Peyer's patch (tissue), 4 donors: ENCODE measurements around the gene CUEDC2. TPM values are rescaled to one million over a fixed set of nuclear protein-coding genes. Genes with fewer than 3 reads are reported as not detected.

Source experiments
- DNase-seq, 3 donors: peaks; one replicate each; pipeline ENCODE4 v3.0.0-alpha.2; 2017 to 2019
- H3K27ac ChIP-seq, 4 donors: fragments of 200-600 bp; sonication (generic); one replicate each; pipeline ENCODE4 v1.5.1; 2016 to 2019
- H3K27me3 ChIP-seq, 2 donors: fragments of 200-600 bp; sonication (generic); one replicate each; pipeline ENCODE4 v1.5.1; 2019
- H3K36me3 ChIP-seq, 3 donors: fragments of 200-600 bp; sonication (generic); one replicate each; pipeline ENCODE4 v1.5.1; 2016 to 2019
- H3K4me1 ChIP-seq, 4 donors: fragments of 200-600 bp; sonication (generic); one replicate each; pipeline ENCODE4 v1.5.1; 2016 to 2019
- H3K4me3 ChIP-seq, 4 donors: fragments of 200-600 bp; sonication (generic); 1 replicate in 3 of 4; 2 replicates in 1 of 4; pipeline ENCODE4 v1.5.1; 2016 to 2019; ENCODE audit warnings: mild to moderate bottlenecking in 1 of 4
- H3K9me3 ChIP-seq, 4 donors: fragments of 200-600 bp; sonication (generic); one replicate each; pipeline ENCODE4 v1.5.1; 2016 to 2019; ENCODE audit warnings: mild to moderate bottlenecking in 1 of 4
- CTCF ChIP-seq, 6 experiments: fragments of 450-650 bp in 4 of 6; fragments of 200-600 bp in 2 of 6; sonication (generic) in 1 of 6; IDR thresholded peaks; one replicate each; pipeline ENCODE4 v1.5.1; 2017 to 2019; ENCODE audit warnings: antibody characterized with exemption in 6 of 6, mild to moderate bottlenecking in 3 of 6, moderate library complexity in 1 of 6
- POLR2A ChIP-seq, 2 donors: fragments of 450-650 bp; IDR thresholded peaks; one replicate each; pipeline ENCODE4 v1.5.1; 2017; ENCODE audit warnings: antibody characterized with exemption in 2 of 2, mild to moderate bottlenecking in 2 of 2, moderate library complexity in 2 of 2
- total RNA-seq, 4 donors: library from RNA; depleted of rRNA; stranded (reverse); fragments of >200 nt; gene quantifications; one replicate each; pipeline ENCODE4 v1.1.0, GENCODE V29; 2016

CUEDC2 gene
- total RNA-seq, 4 donors from 2014 or later: 8.9 to 56.9 (median 29.3) TPM

DNA sequence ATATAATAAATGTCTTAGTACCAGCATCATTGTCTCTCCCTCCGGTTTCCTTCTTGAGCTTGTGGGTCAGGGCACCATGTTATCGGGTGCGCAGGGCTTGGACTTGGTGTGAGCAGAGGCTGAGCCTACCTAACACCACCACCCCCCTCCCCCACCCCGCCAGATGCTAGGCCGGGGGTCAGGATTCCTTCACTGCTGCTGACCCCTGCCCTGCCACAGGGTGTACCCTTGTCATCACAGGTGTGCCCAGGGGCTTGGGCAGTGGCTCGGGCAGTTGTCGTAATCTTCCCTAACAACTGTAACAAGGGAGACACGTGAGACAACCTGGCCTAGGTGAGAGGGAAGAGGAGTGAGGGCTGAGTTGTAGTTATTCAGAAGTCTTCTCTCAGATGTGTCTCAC, 49.5 kb downstream of the CUEDC2 start:
- H3K9me3 ChIP-seq: no peaks in the 10 kb centered on the region
- no peak overlapping the region for H3K27ac ChIP-seq
- DNase-seq: no peak
- H3K4me3 ChIP-seq: no peak overlapping the region
- peaks cover 0 to 53% (median 0%) of the 10 kb centered on the region in 3 donors for H3K36me3 ChIP-seq
- TF ChIP-seq POLR2A (IDR thresholded peaks at IDR 0.05) (no peak), CTCF (IDR thresholded peaks at IDR 0.05) (no peak)
- no peaks in the 10 kb centered on the region for H3K4me1 ChIP-seq
- H3K27me3 ChIP-seq: no peaks in the 10 kb centered on the region

DNA sequence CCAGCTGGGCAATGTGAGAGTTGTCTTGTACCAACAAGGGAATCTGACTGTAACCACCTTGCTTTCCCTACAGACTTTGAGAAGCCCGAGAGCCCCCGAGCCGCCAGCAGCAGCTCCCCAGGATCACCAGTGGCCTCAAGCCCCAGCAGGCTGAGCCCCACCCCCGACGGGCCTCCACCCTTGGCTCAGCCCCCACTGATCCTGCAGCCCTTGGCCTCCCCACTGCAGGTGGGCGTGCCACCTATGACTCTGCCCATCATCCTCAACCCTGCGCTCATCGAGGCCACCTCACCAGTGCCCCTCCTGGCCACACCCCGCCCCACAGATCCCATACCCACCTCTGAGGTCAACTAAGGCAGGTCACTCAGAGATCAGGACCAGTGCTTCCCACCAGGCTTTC, 50.4 kb downstream of the CUEDC2 start:
- no peak overlapping the region for H3K27ac ChIP-seq
- peaks cover 0 to 62% (median 0%) of the 10 kb centered on the region in 3 donors for H3K36me3 ChIP-seq
- H3K27me3 ChIP-seq: no peaks in the 10 kb centered on the region
- H3K4me1 ChIP-seq: no peaks in the 10 kb centered on the region
- DNase-seq: no peak
- H3K4me3 ChIP-seq: no peak overlapping the region
- TF ChIP-seq CTCF (IDR thresholded peaks at IDR 0.05) (no peak), POLR2A (IDR thresholded peaks at IDR 0.05) (no peak)
- H3K9me3 ChIP-seq: no peaks in the 10 kb centered on the region

- no peaks in the 10 kb centered on the region for H3K27me3 ChIP-seq
- TF ChIP-seq CTCF (IDR thresholded peaks at IDR 0.05): no peak
- no peak for TF ChIP-seq POLR2A (IDR thresholded peaks at IDR 0.05)
- H3K4me3 ChIP-seq: no peak overlapping the region
- DNase-seq: no peak
- H3K27ac ChIP-seq: no peak overlapping the region
- H3K9me3 ChIP-seq: no peaks in the 10 kb centered on the region
- H3K4me1 ChIP-seq: no peaks in the 10 kb centered on the region
- H3K36me3 ChIP-seq: peaks cover 0 to 88% (median 0%) of the 10 kb centered on the region in 3 donors
These were observed 53.0 kb downstream of the CUEDC2 start for GRCh38 chr10:102379383-102379782.

DNA sequence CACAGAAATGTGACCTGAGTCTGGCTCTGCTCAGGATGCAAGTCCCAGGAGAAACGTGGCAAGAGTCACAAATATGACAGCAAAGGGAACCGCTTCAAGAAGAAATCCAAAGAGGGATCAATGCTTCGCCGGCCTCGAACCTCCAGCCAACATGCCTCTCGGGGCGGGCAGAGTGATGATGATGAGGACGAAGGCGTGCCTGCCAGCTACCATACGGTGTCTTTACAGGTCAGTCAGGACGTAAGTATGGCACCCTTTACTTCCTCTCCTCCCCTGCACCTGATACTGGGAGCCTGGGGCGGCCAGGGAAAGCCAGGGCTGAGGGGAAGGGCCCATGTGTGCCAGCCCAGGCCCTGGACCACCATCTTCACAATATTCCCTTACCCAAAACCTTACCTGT, 55.5 kb downstream of the CUEDC2 start:
- DNase-seq: no peak
- no peaks in the 10 kb centered on the region for H3K9me3 ChIP-seq
- no peak overlapping the region for H3K27ac ChIP-seq
- no peak for TF ChIP-seq CTCF (IDR thresholded peaks at IDR 0.05)
- TF ChIP-seq POLR2A (IDR thresholded peaks at IDR 0.05): no peak
- H3K27me3 ChIP-seq: no peaks in the 10 kb centered on the region
- no peaks in the 10 kb centered on the region for H3K4me1 ChIP-seq
- peaks cover 0 to 98% (median 0%) of the 10 kb centered on the region in 3 donors for H3K36me3 ChIP-seq
- no peak overlapping the region for H3K4me3 ChIP-seq

DNA sequence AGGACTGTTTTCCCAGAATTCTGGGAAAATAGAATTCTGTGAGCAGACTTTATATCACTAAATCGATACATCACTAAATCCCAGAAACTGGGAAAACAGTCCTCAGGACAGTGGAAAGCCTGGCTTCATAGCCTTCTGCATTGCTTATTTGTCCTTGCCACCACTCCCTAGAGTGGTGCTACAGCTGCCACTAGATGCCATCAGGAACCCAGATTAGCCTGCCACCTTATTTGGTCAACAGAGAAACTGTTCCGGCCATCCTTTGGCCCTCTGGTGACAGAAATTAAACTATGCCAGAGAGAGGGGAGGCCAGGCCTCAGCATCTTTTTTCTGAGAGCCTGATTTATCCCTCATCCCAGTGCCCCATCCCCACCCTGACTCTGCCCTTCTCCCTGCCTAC, 56.5 kb downstream of the CUEDC2 start:
- no peak for TF ChIP-seq POLR2A (IDR thresholded peaks at IDR 0.05)
- TF ChIP-seq CTCF (IDR thresholded peaks at IDR 0.05): no peak
- Histone ChIP-seq H3K27me3 (no peaks in the 10 kb centered on the region), H3K36me3 (peaks cover 0 to 100% (median 0%) of the 10 kb centered on the region in 3 donors), H3K9me3 (no peaks in the 10 kb centered on the region), H3K4me3 (no peak overlapping the region), H3K4me1 (no peaks in the 10 kb centered on the region), H3K27ac (no peak overlapping the region)
- DNase-seq: no peak

- Histone ChIP-seq H3K4me1 (no peaks in the 10 kb centered on the region), H3K36me3 (peaks cover 0 to 100% (median 0%) of the 10 kb centered on the region in 3 donors), H3K9me3 (no peaks in the 10 kb centered on the region), H3K27ac (no peak overlapping the region), H3K4me3 (no peak overlapping the region), H3K27me3 (no peaks in the 10 kb centered on the region)
- no peak for TF ChIP-seq POLR2A (IDR thresholded peaks at IDR 0.05)
- no peak for TF ChIP-seq CTCF (IDR thresholded peaks at IDR 0.05)
- DNase-seq: no peak
These were observed 57.1 kb downstream of the CUEDC2 start for GRCh38 chr10:102375250-102375649.
